ENCODE results near the gene ZNF784.
A peak's percentile ranks its signal among the peaks of the same experiment; 100 is the strongest.

Gene ZNF784

DNA sequence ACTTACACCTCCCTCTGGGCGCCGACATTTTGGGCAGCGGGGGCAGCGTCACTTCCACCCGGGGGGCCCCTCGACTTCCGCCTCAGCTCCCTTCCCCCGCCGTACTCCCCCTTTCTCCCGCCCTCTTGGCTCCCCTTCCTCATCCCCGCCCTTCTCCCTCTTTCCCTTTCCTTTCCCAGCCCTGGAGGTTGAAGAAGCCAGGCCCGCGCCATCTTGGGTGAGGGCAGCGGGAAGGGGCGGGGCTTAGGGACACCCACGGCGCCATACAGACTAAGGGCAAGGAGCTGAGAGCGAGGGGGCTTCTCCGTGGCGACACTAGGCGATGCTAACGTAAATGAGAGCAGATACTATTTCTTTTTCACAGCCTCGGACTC is 24.9 kb downstream of the ZNF784 start, which contains the start of gene FIZ1:
FIZ1 (minus strand) TSS at position 50 of the 374 bp plus-strand sequence. CDS start 1,652 bp downstream, outside the sequence.
- Histone ChIP-seq H3K4me1 (ENCODE audit: control extremely low read depth in 1 of 4, control insufficient read depth in 4 of 4, insufficient read depth in 4 of 4, low read length in 3 of 4) (peaks cover 0 to 28% (median 19%) of the 10 kb centered on the region in 4 experiments), H3K36me3 (ENCODE audit: control insufficient read depth in 4 of 4, insufficient read depth in 4 of 4, low read length in 3 of 4) (peaks cover 11 to 33% (median 23%) of the 10 kb centered on the region in 4 experiments), H3K27ac (ENCODE audit: insufficient read depth in 1 of 2, low read depth in 1 of 2, low read length in 2 of 2, poor library complexity in 1 of 2, severe bottlenecking in 2 of 2) (peak within 1 kb of the TSS; percentile 93 to 95), H3K4me3 (ENCODE audit: control insufficient read depth in 1 of 7, extremely low read depth in 1 of 7, insufficient read depth in 4 of 7, low read depth in 2 of 7, low read length in 6 of 7) (peak within 1 kb of the TSS; percentile 89 to 98 (median 95)), H3K9me3 (ENCODE audit: control extremely low read depth in 1 of 5, control insufficient read depth in 4 of 5, insufficient read depth in 2 of 5, low read depth in 1 of 5, low read length in 4 of 5) (peaks cover 0 to 2% (median 0%) of the 10 kb centered on the region in 5 experiments), H3K27me3 (replicated peaks in 2 of 5; ENCODE audit: control insufficient read depth in 4 of 5, insufficient read depth in 5 of 5, low read length in 4 of 5) (no peaks in the 10 kb centered on the region)
- ChIA-PET CTCF (interaction anchor here (1.4 to 2.5 kb wide), 3 partner anchors 19 to 39 kb away, joined by 3 to 12 read pairs (median 4); no protein-coding TSS in a partner anchor), POLR2A (interaction anchor here (0.8 to 2.2 kb wide), 6 partner anchors 14 to 138 kb away, joined by 3 to 10 read pairs (median 5); partner anchors contain the start of genes ISOC2 and ZNF784)
- 0% methylated on average over 19 of the region's 23 CpGs for WGBS (ENCODE audit: insufficient coverage)
- DNase-seq = peak; percentile 99 to 100 (median 100)

DNA sequence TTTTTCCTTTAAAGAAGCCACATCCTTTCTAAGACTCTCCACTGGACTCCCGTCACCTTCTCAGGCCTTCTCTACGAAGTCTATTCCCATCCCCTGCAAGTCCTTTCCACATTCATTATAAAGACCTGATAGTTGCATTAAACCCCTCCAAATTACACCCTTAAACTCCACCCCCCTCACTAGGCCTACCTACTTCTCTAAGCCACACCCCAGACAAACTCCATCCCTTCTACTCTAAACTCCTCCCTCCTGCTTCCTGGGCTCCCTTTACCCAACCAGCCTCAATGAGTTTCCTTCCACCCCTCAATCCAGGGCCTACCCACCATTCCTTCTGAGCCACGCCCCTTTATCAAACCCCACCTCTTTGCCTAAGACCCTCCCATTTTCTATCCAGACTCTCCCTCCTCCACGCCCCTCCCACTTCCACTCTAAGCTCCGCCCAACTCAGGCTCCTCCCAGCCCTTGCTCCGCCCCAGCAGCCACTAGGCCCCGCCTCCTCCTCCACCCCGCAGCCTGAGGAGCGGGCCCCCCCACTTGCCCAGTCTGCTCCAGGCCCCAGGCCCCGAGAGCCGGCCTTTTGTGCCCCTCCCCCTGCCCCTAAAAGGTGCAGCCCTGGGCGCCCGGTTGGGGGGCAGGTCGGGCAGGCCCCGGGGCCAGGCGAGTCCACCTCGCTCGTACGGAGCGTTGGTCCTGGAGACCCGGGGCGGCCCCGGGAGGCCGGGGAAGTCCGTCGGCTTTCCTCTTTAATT is 25.5 kb downstream of the ZNF784 start:
- peaks cover 0 to 22% (median 15%) of the 10 kb centered on the region in 4 experiments for H3K4me1 ChIP-seq (ENCODE audit: control extremely low read depth in 1 of 4, control insufficient read depth in 4 of 4, insufficient read depth in 4 of 4, low read length in 3 of 4)
- CTCF ChIA-PET = interaction anchor here (1.4 to 2.5 kb wide), 3 partner anchors 20 to 39 kb away, joined by 3 to 12 read pairs (median 4); no protein-coding TSS in a partner anchor
- peaks cover 0 to 2% (median 0%) of the 10 kb centered on the region in 5 experiments for H3K9me3 ChIP-seq (ENCODE audit: control extremely low read depth in 1 of 5, control insufficient read depth in 4 of 5, insufficient read depth in 2 of 5, low read depth in 1 of 5, low read length in 4 of 5)
- WGBS (ENCODE audit: insufficient coverage) = 8% methylated on average over 19 of the region's 26 CpGs
- H3K27ac ChIP-seq (ENCODE audit: insufficient read depth in 1 of 2, low read depth in 1 of 2, low read length in 2 of 2, poor library complexity in 1 of 2, severe bottlenecking in 2 of 2) = peak overlapping the region; percentile 93 to 95
- no peaks in the 10 kb centered on the region for H3K27me3 ChIP-seq (replicated peaks in 2 of 5; ENCODE audit: control insufficient read depth in 4 of 5, insufficient read depth in 5 of 5, low read length in 4 of 5)
- DNase-seq = peak; percentile 94 to 97 (median 96)
- peaks cover 11 to 35% (median 23%) of the 10 kb centered on the region in 4 experiments for H3K36me3 ChIP-seq (ENCODE audit: control insufficient read depth in 4 of 4, insufficient read depth in 4 of 4, low read length in 3 of 4)
- H3K4me3 ChIP-seq (ENCODE audit: control insufficient read depth in 1 of 7, extremely low read depth in 1 of 7, insufficient read depth in 4 of 7, low read depth in 2 of 7, low read length in 6 of 7) = peak overlapping the region; percentile 89 to 98 (median 95)
- POLR2A ChIA-PET = interaction anchor here (0.8 to 2.2 kb wide), 5 partner anchors 13 to 137 kb away, joined by 3 to 10 read pairs (median 5); partner anchors contain the start of genes ISOC2 and ZNF784

GRCh38 chr19:55598034-55598433 is 26.3 kb downstream of the ZNF784 start:
- peaks cover 0 to 17% (median 12%) of the 10 kb centered on the region in 4 experiments for H3K4me1 ChIP-seq (ENCODE audit: control extremely low read depth in 1 of 4, control insufficient read depth in 4 of 4, insufficient read depth in 4 of 4, low read length in 3 of 4)
- H3K27ac ChIP-seq (ENCODE audit: insufficient read depth in 1 of 2, low read depth in 1 of 2, low read length in 2 of 2, poor library complexity in 1 of 2, severe bottlenecking in 2 of 2) = no peak overlapping the region
- H3K27me3 ChIP-seq (replicated peaks in 2 of 5; ENCODE audit: control insufficient read depth in 4 of 5, insufficient read depth in 5 of 5, low read length in 4 of 5) = no peaks in the 10 kb centered on the region
- peaks cover 11 to 43% (median 25%) of the 10 kb centered on the region in 4 experiments for H3K36me3 ChIP-seq (ENCODE audit: control insufficient read depth in 4 of 4, insufficient read depth in 4 of 4, low read length in 3 of 4)
- ChIA-PET CTCF (interaction anchor here (1.0 to 1.4 kb wide), 2 partner anchors 40 to 83 kb away, joined by 3 read pairs; no protein-coding TSS in a partner anchor), POLR2A (interaction anchor here (2.2 kb wide), 1 partner anchor 13 kb away, joined by 10 read pairs; no protein-coding TSS in a partner anchor)
- 89% methylated on average over 8 of the region's 9 CpGs for WGBS (ENCODE audit: insufficient coverage)
- DNase-seq = no peak
- H3K4me3 ChIP-seq (ENCODE audit: control insufficient read depth in 1 of 7, extremely low read depth in 1 of 7, insufficient read depth in 4 of 7, low read depth in 2 of 7, low read length in 6 of 7) = peak overlapping the region in 1 of 7 experiments; percentile 92
- peaks cover 0 to 2% (median 0%) of the 10 kb centered on the region in 5 experiments for H3K9me3 ChIP-seq (ENCODE audit: control extremely low read depth in 1 of 5, control insufficient read depth in 4 of 5, insufficient read depth in 2 of 5, low read depth in 1 of 5, low read length in 4 of 5)

GRCh38 chr19:55597501-55597921 is 26.9 kb downstream of the ZNF784 start:
- peaks cover 11 to 47% (median 25%) of the 10 kb centered on the region in 4 experiments for H3K36me3 ChIP-seq (ENCODE audit: control insufficient read depth in 4 of 4, insufficient read depth in 4 of 4, low read length in 3 of 4)
- ChIA-PET POLR2A (no interaction called here), CTCF (interaction anchor here (1.0 kb wide), 1 partner anchor 83 kb away, joined by 3 read pairs; no protein-coding TSS in a partner anchor)
- no peaks in the 10 kb centered on the region for H3K27me3 ChIP-seq (replicated peaks in 2 of 5; ENCODE audit: control insufficient read depth in 4 of 5, insufficient read depth in 5 of 5, low read length in 4 of 5)
- no peak overlapping the region for H3K27ac ChIP-seq (ENCODE audit: insufficient read depth in 1 of 2, low read depth in 1 of 2, low read length in 2 of 2, poor library complexity in 1 of 2, severe bottlenecking in 2 of 2)
- no peak overlapping the region for H3K4me3 ChIP-seq (ENCODE audit: control insufficient read depth in 1 of 7, extremely low read depth in 1 of 7, insufficient read depth in 4 of 7, low read depth in 2 of 7, low read length in 6 of 7)
- 98% methylated on average over 20 of the region's 30 CpGs for WGBS (ENCODE audit: insufficient coverage)
- no peak for DNase-seq
- peaks cover 0 to 17% (median 12%) of the 10 kb centered on the region in 4 experiments for H3K4me1 ChIP-seq (ENCODE audit: control extremely low read depth in 1 of 4, control insufficient read depth in 4 of 4, insufficient read depth in 4 of 4, low read length in 3 of 4)
- peaks cover 0 to 2% (median 0%) of the 10 kb centered on the region in 5 experiments for H3K9me3 ChIP-seq (ENCODE audit: control extremely low read depth in 1 of 5, control insufficient read depth in 4 of 5, insufficient read depth in 2 of 5, low read depth in 1 of 5, low read length in 4 of 5)

DNA sequence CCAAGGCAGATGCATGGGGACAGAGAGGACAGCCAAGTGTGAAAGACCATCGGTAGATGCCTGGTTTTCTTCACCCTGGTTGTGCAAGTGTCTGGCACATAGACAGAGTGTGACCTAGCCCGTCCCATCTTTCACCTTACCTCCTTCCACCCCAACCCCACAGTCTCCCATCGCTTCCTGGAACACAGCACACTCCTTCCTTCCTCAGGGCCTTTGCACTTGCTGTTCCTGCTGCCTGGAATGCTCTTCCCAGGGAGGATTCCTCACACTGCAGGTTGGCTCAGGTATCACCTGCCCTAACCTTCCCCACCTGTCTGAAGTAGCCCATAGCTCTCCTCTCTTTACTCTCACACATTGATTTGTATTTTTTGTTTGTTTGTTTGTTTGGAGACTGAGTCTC is 28.1 kb downstream of the ZNF784 start:
- DNase-seq = no peak
- H3K27ac ChIP-seq (ENCODE audit: insufficient read depth in 1 of 2, low read depth in 1 of 2, low read length in 2 of 2, poor library complexity in 1 of 2, severe bottlenecking in 2 of 2) = no peak overlapping the region
- H3K9me3 ChIP-seq (ENCODE audit: control extremely low read depth in 1 of 5, control insufficient read depth in 4 of 5, insufficient read depth in 2 of 5, low read depth in 1 of 5, low read length in 4 of 5) = peaks cover 0 to 2% (median 0%) of the 10 kb centered on the region in 5 experiments
- no peak overlapping the region for H3K4me3 ChIP-seq (ENCODE audit: control insufficient read depth in 1 of 7, extremely low read depth in 1 of 7, insufficient read depth in 4 of 7, low read depth in 2 of 7, low read length in 6 of 7)
- H3K36me3 ChIP-seq (ENCODE audit: control insufficient read depth in 4 of 4, insufficient read depth in 4 of 4, low read length in 3 of 4) = peaks cover 11 to 52% (median 31%) of the 10 kb centered on the region in 4 experiments
- CTCF ChIA-PET = no interaction called here
- H3K4me1 ChIP-seq (ENCODE audit: control extremely low read depth in 1 of 4, control insufficient read depth in 4 of 4, insufficient read depth in 4 of 4, low read length in 3 of 4) = peaks cover 0 to 15% (median 12%) of the 10 kb centered on the region in 4 experiments
- H3K27me3 ChIP-seq (replicated peaks in 2 of 5; ENCODE audit: control insufficient read depth in 4 of 5, insufficient read depth in 5 of 5, low read length in 4 of 5) = no peaks in the 10 kb centered on the region
- WGBS (ENCODE audit: insufficient coverage) = 100% methylated on average over 3 of the region's 3 CpGs
- POLR2A ChIA-PET = no interaction called here

GRCh38 chr19:55594996-55595545 is 29.3 kb downstream of the ZNF784 start:
- WGBS (ENCODE audit: insufficient coverage) = 100% methylated on average over 3 of the region's 4 CpGs
- Histone ChIP-seq H3K27me3 (replicated peaks in 2 of 5; ENCODE audit: control insufficient read depth in 4 of 5, insufficient read depth in 5 of 5, low read length in 4 of 5) (no peaks in the 10 kb centered on the region), H3K27ac (ENCODE audit: insufficient read depth in 1 of 2, low read depth in 1 of 2, low read length in 2 of 2, poor library complexity in 1 of 2, severe bottlenecking in 2 of 2) (no peak overlapping the region), H3K4me1 (ENCODE audit: control extremely low read depth in 1 of 4, control insufficient read depth in 4 of 4, insufficient read depth in 4 of 4, low read length in 3 of 4) (peaks cover 0 to 8% (median 5%) of the 10 kb centered on the region in 4 experiments), H3K9me3 (ENCODE audit: control extremely low read depth in 1 of 5, control insufficient read depth in 4 of 5, insufficient read depth in 2 of 5, low read depth in 1 of 5, low read length in 4 of 5) (peaks cover 0 to 2% (median 0%) of the 10 kb centered on the region in 5 experiments), H3K36me3 (ENCODE audit: control insufficient read depth in 4 of 4, insufficient read depth in 4 of 4, low read length in 3 of 4) (peaks cover 11 to 52% (median 32%) of the 10 kb centered on the region in 4 experiments), H3K4me3 (ENCODE audit: control insufficient read depth in 1 of 7, extremely low read depth in 1 of 7, insufficient read depth in 4 of 7, low read depth in 2 of 7, low read length in 6 of 7) (no peak overlapping the region)
- CTCF ChIA-PET = no interaction called here
- no peak for DNase-seq
- POLR2A ChIA-PET = interaction anchor here (0.8 kb wide), 1 partner anchor 9 kb away, joined by 4 read pairs; no protein-coding TSS in a partner anchor
